Nephron progenitor cell (in vitro differentiated cells): Measurements from ENCODE around the gene TSR2.

Source experiments
- DNase-seq: peaks from one replicate; pipeline ENCODE4 v3.0.0; 2021
- H3K27ac Mint-ChIP-seq: 2 replicates; pipeline ENCODE4 v1.8.0; 2021; ENCODE audit warnings: mild to moderate bottlenecking, moderate library complexity, mixed read lengths
- H3K27me3 Mint-ChIP-seq: 2 replicates; pipeline ENCODE4 v1.8.0; 2021; ENCODE audit warnings: mild to moderate bottlenecking, low read depth, mixed read lengths; ENCODE audit not compliant: poor library complexity
- H3K36me3 Mint-ChIP-seq: 2 replicates; pipeline ENCODE4 v1.8.0; 2021; ENCODE audit warnings: low read depth, mixed read lengths
- H3K4me1 Mint-ChIP-seq: 2 replicates; pipeline ENCODE4 v1.8.0; 2021; ENCODE audit warnings: mixed read lengths
- H3K4me3 Mint-ChIP-seq: 2 replicates; pipeline ENCODE4 v1.8.0; 2021; ENCODE audit warnings: mild to moderate bottlenecking, moderate library complexity, mixed read lengths
- H3K9me3 Mint-ChIP-seq: 2 replicates; pipeline ENCODE4 v1.8.0; 2021; ENCODE audit warnings: mild to moderate bottlenecking, moderate library complexity, mixed read lengths
- CTCF ChIP-seq: fragments of 200-600 bp; sonication (generic); IDR thresholded peaks from 2 replicates; pipeline ENCODE4 v1.5.0; 2021; ENCODE audit warnings: antibody characterized with exemption

The TSR2 gene

GRCh38 chrX:54439960-54440871 lies at the start of gene TSR2:
Gene TSR2 (plus strand): TSS chrX:54440404. CDS start chrX:54440422, 18 bp downstream.
- Mint-ChIP-seq H3K27ac (peak within 1 kb of the TSS; percentile 64), H3K4me1 (peaks cover 20% of the 10 kb centered on the region), H3K4me3 (peak within 1 kb of the TSS; percentile 97), H3K9me3 (peaks cover 62% of the 10 kb centered on the region), H3K27me3 (peaks cover 12% of the 10 kb centered on the region), H3K36me3 (peaks cover 14% of the 10 kb centered on the region)
- peak; percentile 76 for DNase-seq
- TF ChIP-seq CTCF, result no peak

DNA sequence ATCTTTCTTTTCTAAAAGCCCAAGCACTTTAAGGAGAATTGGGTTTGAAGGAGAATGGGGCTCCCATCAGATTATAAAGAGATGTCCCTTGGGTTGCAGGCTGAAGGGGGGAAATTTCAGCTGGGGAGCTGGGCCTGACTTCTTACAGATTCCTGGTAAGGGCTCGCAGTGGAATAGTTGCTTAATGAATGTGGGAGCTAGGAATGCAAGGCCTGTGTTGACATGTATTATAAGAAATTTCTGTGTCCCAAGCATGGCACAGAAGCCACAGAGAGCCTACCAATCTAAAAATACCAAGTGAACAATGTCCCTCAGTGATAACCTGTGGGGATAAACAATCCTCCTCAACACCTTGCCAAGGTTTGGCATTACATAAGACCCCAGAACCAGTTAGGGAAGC lies 43.1 kb upstream of the TSR2 start:
- Mint-ChIP-seq H3K4me3 (no peak overlapping the region), H3K27me3 (no peaks in the 10 kb centered on the region), H3K9me3 (peaks cover 58% of the 10 kb centered on the region), H3K36me3 (peaks cover 4% of the 10 kb centered on the region), H3K4me1 (no peaks in the 10 kb centered on the region), H3K27ac (no peak overlapping the region)
- DNase-seq, result no peak
- no peak for TF ChIP-seq CTCF

GRCh38 chrX:54407266-54407665 lies 32.9 kb upstream of the TSR2 start:
- Mint-ChIP-seq H3K4me1 (no peaks in the 10 kb centered on the region), H3K27me3 (peaks cover 4% of the 10 kb centered on the region), H3K27ac (no peak overlapping the region), H3K36me3 (no peaks in the 10 kb centered on the region), H3K4me3 (no peak overlapping the region), H3K9me3 (peaks cover 54% of the 10 kb centered on the region)
- TF ChIP-seq CTCF, result no peak
- DNase-seq, result no peak

GRCh38 chrX:54411732-54412131 lies 28.5 kb upstream of the TSR2 start:
- peaks cover 63% of the 10 kb centered on the region for H3K9me3 Mint-ChIP-seq
- H3K27ac Mint-ChIP-seq, result no peak overlapping the region
- H3K4me1 Mint-ChIP-seq, result peaks cover 9% of the 10 kb centered on the region
- no peak for TF ChIP-seq CTCF
- peaks cover 3% of the 10 kb centered on the region for H3K27me3 Mint-ChIP-seq
- DNase-seq, result no peak
- H3K4me3 Mint-ChIP-seq, result no peak overlapping the region
- no peaks in the 10 kb centered on the region for H3K36me3 Mint-ChIP-seq

- Mint-ChIP-seq H3K9me3 (peaks cover 55% of the 10 kb centered on the region), H3K36me3 (no peaks in the 10 kb centered on the region), H3K4me3 (no peak overlapping the region), H3K4me1 (peaks cover 9% of the 10 kb centered on the region), H3K27ac (no peak overlapping the region), H3K27me3 (no peaks in the 10 kb centered on the region)
- TF ChIP-seq CTCF, result no peak
- DNase-seq, result no peak
Observed at GRCh38 chrX:54413753-54414152, 26.5 kb upstream of the TSR2 start.
